Stimulated activated naive CD8-positive, alpha-beta T cell treated with anti-CD3 and anti-CD28 coated beads, Interleukin-15, amount 100 ng/mL, for 72 hours (primary cell): ENCODE data around the gene IL36A.

Experiments
- ATAC-seq: fragments of 150-1000 bp; cut with Tn5 transposase; 2 replicates; pipeline ENCODE4 v1.10.0; 2021; ENCODE audit warnings: mild to moderate bottlenecking, moderate library complexity
- DNase-seq, 2 donors: peaks; one replicate each; pipeline ENCODE4 v3.0.0; 2021 to 2022
- H3K27ac Mint-ChIP-seq, 2 donors: one replicate each; pipeline ENCODE4 v1.8.0; 2022; ENCODE audit warnings: mild to moderate bottlenecking in 2 of 2, mixed read lengths in 2 of 2, moderate library complexity in 2 of 2
- H3K27me3 Mint-ChIP-seq: one replicate; pipeline ENCODE4 v1.8.0; 2022; ENCODE audit warnings: mixed read lengths
- H3K4me1 Mint-ChIP-seq: one replicate; pipeline ENCODE4 v1.8.0; 2022; ENCODE audit warnings: mild to moderate bottlenecking, mixed read lengths
- H3K4me3 Mint-ChIP-seq, 2 donors: one replicate each; pipeline ENCODE4 v1.8.0; 2022; ENCODE audit warnings: mild to moderate bottlenecking in 2 of 2, mixed read lengths in 2 of 2, moderate library complexity in 1 of 2
- H3K9me3 Mint-ChIP-seq, 2 donors: one replicate each; pipeline ENCODE4 v1.8.0; 2022; ENCODE audit warnings: mixed read lengths in 2 of 2

Gene IL36A

GRCh38 chr2:112993831-112994230 is 11.4 kb upstream of the IL36A start:
- Mint-ChIP-seq H3K27me3 (no peaks in the 10 kb centered on the region), H3K9me3 (peaks cover 32 to 43% of the 10 kb centered on the region in 2 donors), H3K4me1 (peaks cover 46% of the 10 kb centered on the region), H3K27ac (no peak overlapping the region), H3K4me3 (no peak overlapping the region)
- DNase-seq, result no peak
- no peak for ATAC-seq

GRCh38 chr2:112994648-112995047 is 10.6 kb upstream of the IL36A start:
- H3K9me3 Mint-ChIP-seq, result peaks cover 38 to 40% of the 10 kb centered on the region in 2 donors
- peaks cover 46% of the 10 kb centered on the region for H3K4me1 Mint-ChIP-seq
- H3K4me3 Mint-ChIP-seq, result no peak overlapping the region
- no peak for DNase-seq
- no peak overlapping the region for H3K27ac Mint-ChIP-seq
- H3K27me3 Mint-ChIP-seq, result no peaks in the 10 kb centered on the region
- ATAC-seq, result no peak

GRCh38 chr2:112995346-112995920 is 9.8 kb upstream of the IL36A start:
- Mint-ChIP-seq H3K27me3 (no peaks in the 10 kb centered on the region), H3K4me1 (peaks cover 46% of the 10 kb centered on the region), H3K4me3 (peak overlapping the region; percentile 74 to 85), H3K9me3 (peaks cover 33 to 48% of the 10 kb centered on the region in 2 donors), H3K27ac (peak overlapping the region; percentile 53 to 91)
- ATAC-seq (peak; percentile 39), DNase-seq (no peak)

- Mint-ChIP-seq H3K4me1 (peaks cover 46% of the 10 kb centered on the region), H3K27me3 (no peaks in the 10 kb centered on the region), H3K27ac (peak overlapping the region in 1 of 2 donors; percentile 87), H3K4me3 (peak overlapping the region; percentile 32 to 62), H3K9me3 (peaks cover 32 to 55% of the 10 kb centered on the region in 2 donors)
- ATAC-seq (peak; percentile 99), DNase-seq (peak; percentile 66 to 74)
These were observed 8.6 kb upstream of the IL36A start for GRCh38 chr2:112996635-112997034.

- DNase-seq, result no peak
- H3K27ac Mint-ChIP-seq, result no peak overlapping the region
- peaks cover 46% of the 10 kb centered on the region for H3K4me1 Mint-ChIP-seq
- peaks cover 35 to 55% of the 10 kb centered on the region in 2 donors for H3K9me3 Mint-ChIP-seq
- peak overlapping the region; percentile 32 to 62 for H3K4me3 Mint-ChIP-seq
- no peak for ATAC-seq
- no peaks in the 10 kb centered on the region for H3K27me3 Mint-ChIP-seq
These were observed 8.1 kb upstream of the IL36A start for GRCh38 chr2:112997151-112997550.

GRCh38 chr2:113000436-113000835 is 4.8 kb upstream of the IL36A start:
- H3K27me3 Mint-ChIP-seq, result no peaks in the 10 kb centered on the region
- peaks cover 31 to 45% of the 10 kb centered on the region in 2 donors for H3K9me3 Mint-ChIP-seq
- H3K4me3 Mint-ChIP-seq, result no peak overlapping the region
- no peak for ATAC-seq
- peaks cover 23% of the 10 kb centered on the region for H3K4me1 Mint-ChIP-seq
- no peak overlapping the region for H3K27ac Mint-ChIP-seq
- no peak for DNase-seq

GRCh38 chr2:113002677-113003076 is 2.6 kb upstream of the IL36A start:
- ATAC-seq (no peak), DNase-seq (no peak)
- Mint-ChIP-seq H3K4me1 (peaks cover under 1% of the 10 kb centered on the region), H3K4me3 (no peak overlapping the region), H3K9me3 (peaks cover 31 to 45% of the 10 kb centered on the region in 2 donors), H3K27me3 (no peaks in the 10 kb centered on the region), H3K27ac (no peak overlapping the region)

GRCh38 chr2:113007250-113007649 is 2.0 kb downstream of the IL36A start:
- H3K4me3 Mint-ChIP-seq, result no peak overlapping the region
- H3K27me3 Mint-ChIP-seq, result no peaks in the 10 kb centered on the region
- no peak for ATAC-seq
- peaks cover 13% of the 10 kb centered on the region for H3K4me1 Mint-ChIP-seq
- peaks cover 3 to 10% of the 10 kb centered on the region in 2 donors for H3K9me3 Mint-ChIP-seq
- no peak overlapping the region for H3K27ac Mint-ChIP-seq
- DNase-seq, result no peak

- no peak for ATAC-seq
- peaks cover 0 to 5% of the 10 kb centered on the region in 2 donors for H3K9me3 Mint-ChIP-seq
- no peaks in the 10 kb centered on the region for H3K27me3 Mint-ChIP-seq
- DNase-seq, result no peak
- H3K4me1 Mint-ChIP-seq, result peaks cover 13% of the 10 kb centered on the region
- H3K27ac Mint-ChIP-seq, result no peak overlapping the region
- H3K4me3 Mint-ChIP-seq, result no peak overlapping the region
These were observed 4.4 kb downstream of the IL36A start for GRCh38 chr2:113009622-113010021.

GRCh38 chr2:113010088-113010487 is 4.8 kb downstream of the IL36A start:
- no peak overlapping the region for H3K4me3 Mint-ChIP-seq
- H3K4me1 Mint-ChIP-seq, result peaks cover 13% of the 10 kb centered on the region
- ATAC-seq, result no peak
- peaks cover 0 to 5% of the 10 kb centered on the region in 2 donors for H3K9me3 Mint-ChIP-seq
- no peak for DNase-seq
- no peak overlapping the region for H3K27ac Mint-ChIP-seq
- no peaks in the 10 kb centered on the region for H3K27me3 Mint-ChIP-seq

- no peak overlapping the region for H3K4me3 Mint-ChIP-seq
- H3K9me3 Mint-ChIP-seq, result peaks cover 0 to 5% of the 10 kb centered on the region in 2 donors
These were observed 5.8 kb downstream of the IL36A start for GRCh38 chr2:113011108-113011507.

GRCh38 chr2:113012436-113013335 is 7.4 kb downstream of the IL36A start:
- no peak for DNase-seq
- ATAC-seq, result no peak
- Mint-ChIP-seq H3K9me3 (peaks cover 0 to 12% of the 10 kb centered on the region in 2 donors), H3K27ac (no peak overlapping the region), H3K4me1 (peaks cover 20% of the 10 kb centered on the region), H3K4me3 (no peak overlapping the region), H3K27me3 (peaks cover 7% of the 10 kb centered on the region)

More at GRCh38 chr2:113011108-113011507, 5.8 kb downstream of the IL36A start:
- peaks cover 20% of the 10 kb centered on the region for H3K4me1 Mint-ChIP-seq
- DNase-seq, result no peak
- no peak for ATAC-seq
- no peak overlapping the region for H3K27ac Mint-ChIP-seq
- H3K27me3 Mint-ChIP-seq, result no peaks in the 10 kb centered on the region

- ATAC-seq (no peak), DNase-seq (no peak)
- Mint-ChIP-seq H3K4me3 (no peak overlapping the region), H3K4me1 (peaks cover 20% of the 10 kb centered on the region), H3K27ac (no peak overlapping the region), H3K9me3 (peaks cover under 1 to 14% of the 10 kb centered on the region in 2 donors), H3K27me3 (peaks cover 7% of the 10 kb centered on the region)
These were observed 8.0 kb downstream of the IL36A start for GRCh38 chr2:113013336-113013661.

- ATAC-seq (no peak), DNase-seq (no peak)
- H3K4me3 Mint-ChIP-seq, result no peak overlapping the region
- peaks cover 20% of the 10 kb centered on the region for H3K4me1 Mint-ChIP-seq
- H3K27ac Mint-ChIP-seq, result no peak overlapping the region
- H3K9me3 Mint-ChIP-seq, result peaks cover 7 to 21% of the 10 kb centered on the region in 2 donors
- H3K27me3 Mint-ChIP-seq, result peaks cover 7% of the 10 kb centered on the region
These were observed 8.8 kb downstream of the IL36A start for GRCh38 chr2:113014067-113014466.

- DNase-seq (no peak), ATAC-seq (no peak)
- H3K4me3 Mint-ChIP-seq, result no peak overlapping the region
- H3K27ac Mint-ChIP-seq, result no peak overlapping the region
- peaks cover 12 to 23% of the 10 kb centered on the region in 2 donors for H3K9me3 Mint-ChIP-seq
- peaks cover 16% of the 10 kb centered on the region for H3K4me1 Mint-ChIP-seq
- H3K27me3 Mint-ChIP-seq, result peaks cover 7% of the 10 kb centered on the region
These were observed 9.8 kb downstream of the IL36A start for GRCh38 chr2:113015042-113015441.

GRCh38 chr2:113015655-113016054 is 10.4 kb downstream of the IL36A start:
- Mint-ChIP-seq H3K4me1 (peaks cover 13% of the 10 kb centered on the region), H3K4me3 (no peak overlapping the region), H3K9me3 (peaks cover 12 to 23% of the 10 kb centered on the region in 2 donors), H3K27ac (no peak overlapping the region), H3K27me3 (peaks cover 7% of the 10 kb centered on the region)
- DNase-seq (no peak), ATAC-seq (no peak)
